Measurements from ENCODE around the gene SAV1.

DNA sequence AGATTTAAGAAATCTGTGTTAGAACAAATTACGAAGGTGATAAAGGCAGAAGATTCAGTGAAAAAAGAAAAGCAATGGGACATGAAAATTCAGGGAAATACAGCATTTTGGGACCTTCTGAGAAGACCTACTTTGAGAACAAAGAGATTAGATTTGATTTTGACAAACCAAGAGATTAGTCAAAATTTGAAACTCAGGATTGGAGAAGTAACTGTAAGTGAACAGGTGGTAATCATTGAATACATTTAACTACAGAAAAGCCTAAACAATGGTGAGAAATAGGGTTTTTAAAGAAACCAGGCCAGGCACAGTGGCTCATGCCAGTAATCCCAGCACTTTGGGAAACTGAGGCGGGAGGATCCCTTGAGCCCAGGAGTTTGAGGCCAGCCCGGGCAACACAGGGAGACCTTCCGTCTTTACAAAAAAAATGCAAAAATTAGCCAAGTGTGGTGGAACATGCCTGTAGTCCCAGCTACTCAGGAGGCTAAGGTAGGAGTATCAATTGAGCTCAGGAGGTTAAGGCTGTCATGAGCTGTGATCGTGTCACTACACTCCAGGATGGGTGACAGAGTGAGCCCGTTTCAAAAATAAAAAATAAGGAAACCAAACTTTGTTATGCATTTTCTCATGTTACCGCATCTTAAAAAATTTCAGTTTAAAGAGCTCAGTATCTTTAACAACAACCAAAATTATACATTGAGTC lies 8.9 kb upstream of the SAV1 start:
- TF ChIP-seq, protein P1, sequence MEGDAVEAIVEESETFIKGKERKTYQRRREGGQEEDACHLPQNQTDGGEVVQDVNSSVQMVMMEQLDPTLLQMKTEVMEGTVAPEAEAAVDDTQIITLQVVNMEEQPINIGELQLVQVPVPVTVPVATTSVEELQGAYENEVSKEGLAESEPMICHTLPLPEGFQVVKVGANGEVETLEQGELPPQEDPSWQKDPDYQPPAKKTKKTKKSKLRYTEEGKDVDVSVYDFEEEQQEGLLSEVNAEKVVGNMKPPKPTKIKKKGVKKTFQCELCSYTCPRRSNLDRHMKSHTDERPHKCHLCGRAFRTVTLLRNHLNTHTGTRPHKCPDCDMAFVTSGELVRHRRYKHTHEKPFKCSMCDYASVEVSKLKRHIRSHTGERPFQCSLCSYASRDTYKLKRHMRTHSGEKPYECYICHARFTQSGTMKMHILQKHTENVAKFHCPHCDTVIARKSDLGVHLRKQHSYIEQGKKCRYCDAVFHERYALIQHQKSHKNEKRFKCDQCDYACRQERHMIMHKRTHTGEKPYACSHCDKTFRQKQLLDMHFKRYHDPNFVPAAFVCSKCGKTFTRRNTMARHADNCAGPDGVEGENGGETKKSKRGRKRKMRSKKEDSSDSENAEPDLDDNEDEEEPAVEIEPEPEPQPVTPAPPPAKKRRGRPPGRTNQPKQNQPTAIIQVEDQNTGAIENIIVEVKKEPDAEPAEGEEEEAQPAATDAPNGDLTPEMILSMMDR (conservative IDR thresholded peaks at IDR 0.05; ENCODE audit: low read depth, low read length), result no peak
- TF ChIP-seq EZH2phosphoT487 (IDR thresholded peaks at IDR 0.05; ENCODE audit: borderline replicate concordance, low read length), result no peak
- TF ChIP-seq EZH2 (IDR thresholded peaks at IDR 0.05; ENCODE audit: low read length, unreplicated experiment), result no peak

All from PC-3 (cell line).